BLaER1 (cell line): ENCODE measurements around the gene IL17A.
"Not testable (repeated sequence)": the region's sequence is repeated elsewhere in the genome, so short reads cannot be mapped to it uniquely, and the experiment has no call there.

Experiments
- H3K27ac ChIP-seq: shearing (Covaris generic); formaldehyde crosslinking; 2 replicates; pipeline ENCODE4 v1.8.1; 2022
- H3K27me3 ChIP-seq: shearing (Covaris generic); formaldehyde crosslinking; 2 replicates; pipeline ENCODE4 v1.8.1; 2022
- H3K36me3 ChIP-seq: shearing (Covaris generic); formaldehyde crosslinking; 2 replicates; pipeline ENCODE4 v1.8.1; 2022
- H3K4me1 ChIP-seq: shearing (Covaris generic); formaldehyde crosslinking; 2 replicates; pipeline ENCODE4 v1.8.1; 2022
- H3K4me2 ChIP-seq: shearing (Covaris generic); formaldehyde crosslinking; 2 replicates; pipeline ENCODE4 v1.8.1; 2022
- H3K4me3 ChIP-seq: shearing (Covaris generic); formaldehyde crosslinking; 2 replicates; pipeline ENCODE4 v1.8.1; 2022
- H3K9ac ChIP-seq: shearing (Covaris generic); formaldehyde crosslinking; 2 replicates; pipeline ENCODE4 v1.8.1; 2022
- H3K9me3 ChIP-seq: shearing (Covaris generic); formaldehyde crosslinking; 2 replicates; pipeline ENCODE4 v1.8.1; 2022
- H4K20me1 ChIP-seq: shearing (Covaris generic); formaldehyde crosslinking; 2 replicates; pipeline ENCODE4 v1.8.1; 2022
- Cebpa-rat ChIP-seq: shearing (Covaris generic); IDR thresholded peaks from 2 replicates; pipeline ENCODE4 v1.8.1; 2022

The IL17A gene

GRCh38 chr6:52164319-52165094, 21.7 kb upstream of the IL17A start:
- no peak for TF ChIP-seq Cebpa-rat
- Histone ChIP-seq H3K4me3 (no peak overlapping the region), H4K20me1 (no peaks in the 10 kb centered on the region), H3K9ac (no peak overlapping the region), H3K27ac (no peak overlapping the region), H3K36me3 (no peaks in the 10 kb centered on the region), H3K27me3 (no peaks in the 10 kb centered on the region), H3K4me2 (no peak overlapping the region), H3K4me1 (no peaks in the 10 kb centered on the region), H3K9me3 (peaks cover 24% of the 10 kb centered on the region)

GRCh38 chr6:52167267-52167666, 18.9 kb upstream of the IL17A start:
- Histone ChIP-seq H3K27ac (no peak overlapping the region), H3K9ac (no peak overlapping the region), H3K4me1 (no peaks in the 10 kb centered on the region), H3K36me3 (no peaks in the 10 kb centered on the region), H3K9me3 (peaks cover 17% of the 10 kb centered on the region; the same call in 1 of the 2 replicates), H4K20me1 (no peaks in the 10 kb centered on the region), H3K4me3 (no peak overlapping the region), H3K4me2 (no peak overlapping the region), H3K27me3 (no peaks in the 10 kb centered on the region)
- TF ChIP-seq Cebpa-rat = no peak

GRCh38 chr6:52168351-52168750, 17.8 kb upstream of the IL17A start:
- H3K27me3 ChIP-seq, H3K36me3 ChIP-seq, H3K4me3 ChIP-seq, H3K4me1 ChIP-seq, H4K20me1 ChIP-seq, H3K27ac ChIP-seq, H3K4me2 ChIP-seq, H3K9ac ChIP-seq: not testable (repeated sequence)
- peaks cover 17% of the 10 kb centered on the region; the same call in 1 of the 2 replicates for H3K9me3 ChIP-seq

GRCh38 chr6:52174118-52174517, 12.1 kb upstream of the IL17A start:
- Histone ChIP-seq H4K20me1 (no peaks in the 10 kb centered on the region), H3K4me1 (no peaks in the 10 kb centered on the region)

GRCh38 chr6:52176550-52176949, 9.6 kb upstream of the IL17A start:
- Histone ChIP-seq H3K36me3 (no peaks in the 10 kb centered on the region), H3K4me2 (no peak overlapping the region), H3K27me3 (no peaks in the 10 kb centered on the region), H3K27ac (no peak overlapping the region), H3K4me1 (peaks cover 17% of the 10 kb centered on the region), H3K9me3 (no peaks in the 10 kb centered on the region), H4K20me1 (no peaks in the 10 kb centered on the region), H3K9ac (no peak overlapping the region), H3K4me3 (no peak overlapping the region)
- TF ChIP-seq Cebpa-rat = no peak

More at GRCh38 chr6:52174118-52174517, 12.1 kb upstream of the IL17A start:
- Histone ChIP-seq H3K4me3 (no peak overlapping the region), H3K36me3 (no peaks in the 10 kb centered on the region), H3K4me2 (no peak overlapping the region), H3K9ac (no peak overlapping the region), H3K27ac (no peak overlapping the region), H3K9me3 (peaks cover 7% of the 10 kb centered on the region; the same call in 1 of the 2 replicates), H3K27me3 (no peaks in the 10 kb centered on the region)
- TF ChIP-seq Cebpa-rat = no peak

GRCh38 chr6:52177961-52178360, 8.2 kb upstream of the IL17A start:
- Histone ChIP-seq H3K36me3 (no peaks in the 10 kb centered on the region), H4K20me1 (no peaks in the 10 kb centered on the region), H3K9me3 (no peaks in the 10 kb centered on the region), H3K9ac (no peak overlapping the region), H3K4me2 (no peak overlapping the region), H3K27ac (no peak overlapping the region), H3K4me3 (no peak overlapping the region), H3K27me3 (no peaks in the 10 kb centered on the region), H3K4me1 (peaks cover 20% of the 10 kb centered on the region)
- TF ChIP-seq Cebpa-rat = no peak

- Histone ChIP-seq H3K4me1 (peaks cover 20% of the 10 kb centered on the region), H3K27ac (no peak overlapping the region), H3K9ac (no peak overlapping the region), H3K4me3 (no peak overlapping the region), H3K9me3 (no peaks in the 10 kb centered on the region), H4K20me1 (no peaks in the 10 kb centered on the region), H3K36me3 (no peaks in the 10 kb centered on the region), H3K4me2 (peak overlapping the region; percentile 60), H3K27me3 (no peaks in the 10 kb centered on the region)
- TF ChIP-seq Cebpa-rat = no peak
These were observed 5.2 kb upstream of the IL17A start for GRCh38 chr6:52180787-52181558.

GRCh38 chr6:52183131-52183713, 3.0 kb upstream of the IL17A start:
- Histone ChIP-seq H3K4me3 (no peak overlapping the region), H3K27ac (no peak overlapping the region), H3K4me2 (no peak overlapping the region), H3K9me3 (no peaks in the 10 kb centered on the region), H3K36me3 (no peaks in the 10 kb centered on the region), H3K4me1 (peaks cover 20% of the 10 kb centered on the region), H4K20me1 (no peaks in the 10 kb centered on the region), H3K27me3 (no peaks in the 10 kb centered on the region), H3K9ac (no peak overlapping the region)
- TF ChIP-seq Cebpa-rat = no peak

- H3K27me3 ChIP-seq = no peaks in the 10 kb centered on the region
These were observed 305 bp downstream of the IL17A start for GRCh38 chr6:52186480-52186879.

GRCh38 chr6:52187098-52187497, 923 bp downstream of the IL17A start:
- Histone ChIP-seq H3K4me1 (no peaks in the 10 kb centered on the region), H3K27me3 (no peaks in the 10 kb centered on the region), H3K4me2 (no peak overlapping the region), H3K27ac (no peak overlapping the region), H3K36me3 (no peaks in the 10 kb centered on the region), H3K4me3 (no peak overlapping the region), H4K20me1 (no peaks in the 10 kb centered on the region), H3K9ac (no peak overlapping the region), H3K9me3 (no peaks in the 10 kb centered on the region)
- no peak for TF ChIP-seq Cebpa-rat

More at GRCh38 chr6:52186480-52186879, 305 bp downstream of the IL17A start:
- H3K27ac ChIP-seq = no peak overlapping the region
- no peaks in the 10 kb centered on the region for H3K9me3 ChIP-seq
- no peaks in the 10 kb centered on the region for H4K20me1 ChIP-seq
- H3K36me3 ChIP-seq = no peaks in the 10 kb centered on the region
- H3K9ac ChIP-seq = no peak overlapping the region
- H3K4me2 ChIP-seq = no peak overlapping the region
- TF ChIP-seq Cebpa-rat = no peak
- H3K4me1 ChIP-seq = peaks cover 4% of the 10 kb centered on the region
- H3K4me3 ChIP-seq = no peak overlapping the region
